GM19035 (cell line): ENCODE measurements around the gene CHAT.

ENCODE experiments used
- ATAC-seq: cut with Tn5 transposase; IDR thresholded peaks from one replicate; pipeline ENCODE4 v1.9.1; 2021; ENCODE audit not compliant: unreplicated experiment

CHAT gene

GRCh38 chr10:49596836-49597235 is 17.0 kb upstream of the CHAT start:
- ATAC-seq: no peak

DNA sequence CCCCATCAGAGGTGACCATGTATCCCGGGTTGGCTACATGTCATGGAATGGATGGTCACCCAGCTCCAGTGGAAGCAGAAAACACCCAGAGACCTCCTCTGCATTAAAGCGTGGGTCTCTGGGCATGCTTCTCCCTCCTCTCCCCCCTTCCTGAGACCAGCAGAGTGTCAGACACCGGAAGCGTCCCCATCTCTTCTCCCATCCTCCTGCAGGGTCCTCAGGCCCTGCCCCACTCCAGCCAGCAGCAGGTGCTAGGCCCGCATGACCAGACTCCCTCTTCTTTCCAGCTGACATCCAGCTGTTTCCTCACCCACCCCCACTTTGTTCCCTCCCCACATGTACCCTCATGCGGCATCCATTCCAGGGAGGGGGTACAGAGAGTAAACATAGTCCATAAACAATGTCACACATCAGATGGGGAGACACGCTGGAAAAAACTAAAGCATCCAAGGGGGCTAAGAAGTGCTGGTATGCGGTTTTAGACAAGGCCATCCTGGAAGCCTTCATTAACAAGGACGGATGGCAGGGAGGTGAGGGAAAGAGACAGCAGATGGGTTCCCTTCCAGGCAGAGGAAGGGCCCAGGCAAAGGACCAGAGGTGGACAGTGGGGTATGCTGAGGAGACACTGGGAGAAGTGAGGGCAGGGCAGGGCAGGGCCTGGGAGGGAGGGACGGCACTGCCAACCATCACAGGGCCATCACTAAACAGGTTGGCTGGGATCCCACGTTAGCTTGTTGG is 16.2 kb upstream of the CHAT start:
- ATAC-seq: no peak

- ATAC-seq: no peak
Measured at GRCh38 chr10:49598164-49598856, 15.5 kb upstream of the CHAT start.

GRCh38 chr10:49598986-49599385 is 14.9 kb upstream of the CHAT start:
- no peak for ATAC-seq

- ATAC-seq: no peak
Measured at GRCh38 chr10:49599546-49599945, 14.3 kb upstream of the CHAT start.

GRCh38 chr10:49600046-49600445 is 13.8 kb upstream of the CHAT start:
- no peak for ATAC-seq

DNA sequence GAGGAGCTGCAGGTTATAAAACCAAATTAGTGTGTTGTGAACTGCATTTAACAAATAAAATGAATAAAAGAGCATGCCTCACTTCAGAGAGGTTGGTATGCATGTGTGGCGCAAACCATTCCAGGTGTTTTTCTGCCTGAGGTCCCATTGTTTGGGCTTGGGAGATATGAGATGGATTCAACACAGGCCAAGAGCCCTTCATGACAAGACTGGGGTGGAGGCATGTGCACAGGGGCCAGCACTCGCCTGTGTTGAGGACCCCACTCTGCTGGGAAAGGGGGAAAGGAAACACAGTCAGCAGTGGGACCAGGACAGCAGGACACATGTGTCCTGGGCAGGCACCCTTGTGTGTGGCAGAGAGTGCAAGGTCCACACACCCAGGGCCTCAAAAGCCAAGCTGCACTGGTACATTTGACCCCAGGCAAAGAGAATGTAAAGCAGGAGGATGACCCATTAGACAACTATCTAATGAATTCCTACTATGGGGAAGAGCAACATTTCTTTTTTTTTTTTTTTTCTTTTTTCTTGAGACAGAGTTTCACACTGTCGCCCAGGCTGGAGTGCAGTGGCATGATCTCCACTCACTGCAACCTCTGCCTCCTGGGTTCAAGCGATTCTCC is 12.9 kb upstream of the CHAT start:
- ATAC-seq: no peak

DNA sequence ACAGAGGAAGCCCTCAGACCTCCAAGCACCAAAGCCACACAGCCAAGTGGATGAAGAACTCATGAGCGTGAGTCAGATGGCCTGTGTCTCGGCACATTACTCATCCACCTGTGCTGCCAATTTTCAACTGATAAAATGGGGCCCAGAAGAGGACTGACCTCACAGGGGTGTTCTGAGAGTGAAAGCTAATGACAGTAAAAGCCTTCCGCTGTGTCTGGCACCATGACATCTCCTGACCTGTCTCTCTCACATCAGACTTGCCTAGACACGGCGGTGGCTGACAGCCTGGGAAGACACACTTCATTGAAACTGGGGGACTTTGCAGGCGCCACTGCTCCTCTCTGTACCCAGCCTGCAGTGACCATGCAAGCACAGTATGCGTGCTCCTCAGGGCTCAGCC is 12.0 kb upstream of the CHAT start:
- ATAC-seq: no peak

- ATAC-seq: no peak
Measured at GRCh38 chr10:49602380-49603023, 11.3 kb upstream of the CHAT start.

DNA sequence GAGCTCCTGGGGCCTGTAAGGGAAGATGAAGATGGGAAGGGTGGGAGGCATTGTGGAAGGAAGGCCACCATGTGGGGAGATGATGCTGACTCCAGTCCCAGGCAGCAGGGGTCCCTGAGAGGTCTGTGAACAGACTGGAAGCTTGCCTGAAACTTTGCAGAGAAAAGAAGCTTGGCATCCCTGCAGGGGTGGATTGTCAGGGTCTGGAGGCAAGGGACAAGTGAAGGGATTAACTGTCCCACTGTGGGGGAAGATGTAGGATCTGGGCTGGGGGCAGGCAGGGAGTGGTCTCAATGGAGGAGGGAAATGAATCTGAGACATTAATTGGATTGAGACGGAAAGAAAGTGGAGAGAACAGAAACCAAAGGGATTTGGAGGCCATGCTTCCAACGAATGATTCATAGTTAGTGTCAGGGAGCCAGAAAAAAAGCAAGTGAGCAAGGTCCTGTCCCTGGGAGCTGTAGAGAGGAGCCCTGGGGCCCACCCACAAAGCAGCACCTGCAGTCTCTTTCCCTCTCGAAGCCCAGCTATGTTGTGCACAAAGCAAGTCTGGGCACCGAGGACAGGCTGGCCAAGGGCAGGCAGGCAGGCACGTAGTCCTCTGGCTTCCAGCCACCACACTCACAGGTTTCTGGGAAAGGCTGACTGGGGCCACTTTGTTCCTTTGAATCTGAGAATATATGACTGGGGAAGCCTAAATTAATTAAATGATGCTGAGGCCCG is 8.5 kb upstream of the CHAT start:
- no peak for ATAC-seq

DNA sequence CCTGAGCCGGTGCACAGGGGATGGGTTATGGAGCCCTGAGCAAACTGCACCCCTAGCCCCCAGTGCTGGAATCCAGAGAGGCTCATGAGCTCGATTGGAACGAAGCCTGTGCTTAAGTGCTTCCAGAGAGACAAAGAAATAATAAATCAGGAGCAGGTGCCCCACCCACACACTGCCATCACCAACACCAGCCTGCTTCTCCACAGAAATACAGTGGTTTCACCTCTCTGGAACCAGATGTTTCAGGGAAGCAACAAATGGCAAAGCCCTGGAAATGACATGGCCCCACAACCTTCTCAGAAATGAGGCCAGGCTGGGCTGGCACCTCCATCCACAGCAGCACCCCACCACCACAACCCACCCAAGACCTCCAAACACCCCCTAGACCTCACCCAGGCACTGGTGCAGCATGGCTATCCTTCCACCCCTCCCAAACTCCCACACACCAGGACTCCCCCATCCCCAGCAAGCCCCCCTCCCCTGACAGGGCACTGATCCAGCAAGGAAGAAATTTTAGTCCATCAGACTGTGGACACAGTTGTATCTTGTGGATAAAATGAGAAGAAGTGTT is 7.8 kb upstream of the CHAT start:
- ATAC-seq: no peak

DNA sequence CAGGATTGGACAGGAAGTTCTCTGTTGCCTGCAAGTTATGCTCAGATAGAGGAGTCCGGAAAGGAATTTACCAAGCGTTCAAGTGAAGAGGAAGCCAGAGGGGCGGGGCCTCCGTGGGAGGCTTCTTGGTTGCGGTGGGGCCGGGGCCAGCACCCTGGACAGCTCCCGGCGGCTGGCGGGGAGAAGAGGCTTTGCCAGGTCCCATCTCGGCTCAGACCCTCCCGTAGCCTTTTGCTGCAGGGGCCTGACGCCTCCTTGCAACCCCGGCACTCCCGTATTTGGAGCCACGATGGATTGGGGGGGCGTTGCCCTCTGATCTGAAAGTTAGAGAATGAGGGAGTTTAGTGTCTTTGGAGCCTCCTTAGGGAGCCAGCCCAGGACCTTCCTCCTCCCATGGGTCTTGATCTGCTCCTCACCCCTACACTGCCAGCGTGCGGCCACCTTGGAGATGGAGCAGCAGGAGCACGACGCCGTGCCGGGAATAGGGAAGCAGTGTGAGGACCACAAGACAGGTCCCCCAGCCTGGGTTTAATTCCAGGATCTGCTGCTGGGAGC is 6.8 kb upstream of the CHAT start:
- ATAC-seq: peak; percentile 79

GRCh38 chr10:49608166-49609005 is 5.5 kb upstream of the CHAT start:
- no peak for ATAC-seq

DNA sequence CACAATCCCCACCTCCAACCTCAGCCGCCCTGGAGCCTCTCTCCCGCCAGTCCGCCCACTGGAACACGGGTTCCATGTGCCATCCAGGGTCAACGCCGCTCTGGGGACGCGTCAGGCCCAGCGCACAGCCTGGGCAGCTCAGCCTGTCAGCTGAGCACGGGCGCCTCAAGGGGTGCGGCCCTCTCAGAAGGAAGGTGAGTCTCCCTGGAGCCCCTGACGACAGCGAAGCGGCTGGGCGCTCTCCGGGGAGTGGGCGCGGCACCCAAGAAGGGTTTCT is 4.9 kb upstream of the CHAT start:
- no peak for ATAC-seq

- ATAC-seq: no peak
Measured at GRCh38 chr10:49609283-49610113, 4.3 kb upstream of the CHAT start.

DNA sequence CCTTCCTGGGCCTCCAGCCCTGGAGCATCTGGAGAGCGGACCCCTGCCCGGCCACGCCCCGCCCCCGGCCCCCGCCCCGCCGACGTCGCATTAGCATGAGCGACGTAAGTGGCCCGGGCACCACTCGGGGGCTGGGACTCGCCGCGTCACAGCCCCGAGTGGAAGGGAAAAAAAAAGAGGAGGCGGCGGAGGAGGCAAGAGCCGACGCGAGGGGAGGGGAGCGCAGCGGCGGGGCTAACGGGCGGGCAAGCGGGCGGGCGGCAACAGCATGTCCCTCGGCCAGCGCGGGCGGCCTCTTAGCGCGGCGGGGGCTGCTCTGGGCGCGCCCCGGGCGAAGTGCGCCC is 3.8 kb upstream of the CHAT start, which contains the start of gene SLC18A3:
SLC18A3 (plus strand) TSS at position 197 of the 344 bp plus-strand sequence. CDS start 431 bp downstream, outside the sequence.
- no peak for ATAC-seq

DNA sequence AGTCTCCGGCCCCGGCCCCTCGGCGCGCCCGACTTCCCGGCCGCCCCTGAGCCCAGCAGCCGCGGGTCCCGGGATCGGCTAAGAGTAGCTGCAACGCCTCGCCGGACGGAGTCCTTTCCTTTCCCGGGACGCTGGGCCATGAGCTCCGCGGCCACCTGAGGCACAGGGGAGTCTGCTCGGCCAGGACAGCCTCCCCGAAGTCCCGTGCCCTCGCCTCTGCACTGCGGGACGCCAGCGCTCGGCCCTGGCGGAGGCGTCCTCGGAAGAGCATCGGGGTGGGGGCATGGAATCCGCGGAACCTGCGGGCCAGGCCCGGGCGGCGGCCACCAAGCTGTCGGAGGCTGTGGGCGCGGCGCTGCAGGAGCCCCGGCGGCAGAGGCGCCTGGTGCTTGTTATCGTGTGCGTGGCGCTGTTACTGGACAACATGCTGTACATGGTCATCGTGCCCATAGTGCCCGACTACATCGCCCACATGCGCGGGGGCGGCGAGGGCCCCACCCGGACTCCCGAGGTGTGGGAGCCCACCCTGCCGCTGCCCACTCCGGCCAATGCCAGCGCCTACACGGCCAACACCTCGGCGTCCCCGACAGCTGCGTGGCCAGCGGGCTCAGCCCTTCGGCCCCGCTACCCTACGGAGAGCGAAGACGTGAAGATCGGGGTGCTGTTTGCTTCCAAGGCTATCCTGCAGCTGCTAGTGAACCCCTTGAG is 3.2 kb upstream of the CHAT start:
- no peak for ATAC-seq

DNA sequence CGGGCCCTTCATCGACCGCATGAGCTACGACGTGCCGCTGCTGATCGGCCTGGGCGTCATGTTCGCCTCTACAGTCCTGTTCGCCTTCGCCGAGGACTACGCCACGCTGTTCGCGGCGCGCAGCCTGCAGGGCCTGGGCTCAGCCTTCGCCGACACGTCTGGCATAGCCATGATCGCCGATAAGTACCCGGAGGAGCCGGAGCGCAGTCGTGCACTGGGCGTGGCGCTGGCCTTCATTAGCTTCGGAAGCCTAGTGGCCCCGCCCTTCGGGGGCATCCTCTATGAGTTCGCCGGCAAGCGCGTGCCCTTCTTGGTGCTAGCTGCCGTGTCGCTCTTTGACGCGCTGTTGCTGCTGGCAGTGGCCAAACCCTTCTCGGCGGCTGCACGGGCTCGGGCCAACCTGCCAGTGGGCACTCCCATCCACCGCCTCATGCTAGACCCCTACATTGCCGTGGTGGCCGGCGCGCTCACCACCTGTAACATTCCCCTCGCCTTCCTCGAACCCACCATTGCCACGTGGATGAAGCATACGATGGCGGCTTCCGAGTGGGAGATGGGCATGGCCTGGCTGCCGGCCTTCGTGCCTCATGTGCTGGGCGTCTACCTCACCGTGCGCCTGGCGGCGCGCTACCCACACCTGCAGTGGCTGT is 2.5 kb upstream of the CHAT start:
- no peak for ATAC-seq
